ENCODE data around the gene MYCBP2.

DNA sequence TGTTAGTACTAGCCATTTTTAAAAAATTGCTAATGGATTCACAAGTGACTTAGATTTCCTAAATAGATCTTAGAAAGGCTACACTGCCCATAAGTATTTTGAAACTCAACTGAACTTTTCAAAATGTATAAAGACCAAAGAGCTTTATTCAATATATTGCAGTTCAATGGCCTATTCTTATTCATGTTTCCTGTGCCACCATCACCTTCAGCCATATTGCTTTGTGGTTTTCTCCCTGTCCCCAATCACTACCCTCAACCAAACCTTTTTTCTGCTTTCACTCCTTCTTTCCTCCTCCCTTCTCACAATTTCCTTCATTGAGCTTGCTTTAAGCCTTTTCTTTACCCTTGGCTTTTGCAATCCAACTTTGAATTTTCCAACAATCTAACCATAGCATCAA is 100.9 kb downstream of the MYCBP2 start:
- TF ChIP-seq, protein P1, sequence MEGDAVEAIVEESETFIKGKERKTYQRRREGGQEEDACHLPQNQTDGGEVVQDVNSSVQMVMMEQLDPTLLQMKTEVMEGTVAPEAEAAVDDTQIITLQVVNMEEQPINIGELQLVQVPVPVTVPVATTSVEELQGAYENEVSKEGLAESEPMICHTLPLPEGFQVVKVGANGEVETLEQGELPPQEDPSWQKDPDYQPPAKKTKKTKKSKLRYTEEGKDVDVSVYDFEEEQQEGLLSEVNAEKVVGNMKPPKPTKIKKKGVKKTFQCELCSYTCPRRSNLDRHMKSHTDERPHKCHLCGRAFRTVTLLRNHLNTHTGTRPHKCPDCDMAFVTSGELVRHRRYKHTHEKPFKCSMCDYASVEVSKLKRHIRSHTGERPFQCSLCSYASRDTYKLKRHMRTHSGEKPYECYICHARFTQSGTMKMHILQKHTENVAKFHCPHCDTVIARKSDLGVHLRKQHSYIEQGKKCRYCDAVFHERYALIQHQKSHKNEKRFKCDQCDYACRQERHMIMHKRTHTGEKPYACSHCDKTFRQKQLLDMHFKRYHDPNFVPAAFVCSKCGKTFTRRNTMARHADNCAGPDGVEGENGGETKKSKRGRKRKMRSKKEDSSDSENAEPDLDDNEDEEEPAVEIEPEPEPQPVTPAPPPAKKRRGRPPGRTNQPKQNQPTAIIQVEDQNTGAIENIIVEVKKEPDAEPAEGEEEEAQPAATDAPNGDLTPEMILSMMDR (IDR thresholded peaks at IDR 0.05; ENCODE audit: insufficient read depth, low read length, poor library complexity, severe bottlenecking): no peak
- TF ChIP-seq EZH2phosphoT487 (conservative IDR thresholded peaks at IDR 0.05; ENCODE audit: low read length): no peak
